GM21526 (cell line): Measurements from ENCODE around the gene MORN1.

ENCODE experiments used
- ATAC-seq: cut with Tn5 transposase; IDR thresholded peaks from one replicate; pipeline ENCODE4 v1.9.1; 2021; ENCODE audit warnings: moderate library complexity; ENCODE audit not compliant: unreplicated experiment, low FRiP score

MORN1 gene

DNA sequence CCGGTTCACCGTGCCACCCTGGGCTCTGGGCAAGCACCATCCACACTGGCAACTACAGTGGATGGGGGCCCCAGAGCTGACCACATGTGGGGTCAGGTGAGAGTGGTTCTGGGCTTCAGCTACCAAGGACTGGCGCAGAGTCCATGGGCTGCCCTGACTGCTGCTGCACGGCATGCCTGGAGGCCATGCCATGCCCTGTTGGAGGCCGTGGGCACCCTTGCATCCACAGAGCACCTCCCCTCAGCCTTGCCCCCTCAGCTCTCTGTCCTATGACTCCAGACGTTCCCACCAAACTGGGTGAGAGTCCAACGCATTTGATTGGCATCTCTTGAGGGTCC, 15.5 kb downstream of the MORN1 start:
- ATAC-seq, result no peak

DNA sequence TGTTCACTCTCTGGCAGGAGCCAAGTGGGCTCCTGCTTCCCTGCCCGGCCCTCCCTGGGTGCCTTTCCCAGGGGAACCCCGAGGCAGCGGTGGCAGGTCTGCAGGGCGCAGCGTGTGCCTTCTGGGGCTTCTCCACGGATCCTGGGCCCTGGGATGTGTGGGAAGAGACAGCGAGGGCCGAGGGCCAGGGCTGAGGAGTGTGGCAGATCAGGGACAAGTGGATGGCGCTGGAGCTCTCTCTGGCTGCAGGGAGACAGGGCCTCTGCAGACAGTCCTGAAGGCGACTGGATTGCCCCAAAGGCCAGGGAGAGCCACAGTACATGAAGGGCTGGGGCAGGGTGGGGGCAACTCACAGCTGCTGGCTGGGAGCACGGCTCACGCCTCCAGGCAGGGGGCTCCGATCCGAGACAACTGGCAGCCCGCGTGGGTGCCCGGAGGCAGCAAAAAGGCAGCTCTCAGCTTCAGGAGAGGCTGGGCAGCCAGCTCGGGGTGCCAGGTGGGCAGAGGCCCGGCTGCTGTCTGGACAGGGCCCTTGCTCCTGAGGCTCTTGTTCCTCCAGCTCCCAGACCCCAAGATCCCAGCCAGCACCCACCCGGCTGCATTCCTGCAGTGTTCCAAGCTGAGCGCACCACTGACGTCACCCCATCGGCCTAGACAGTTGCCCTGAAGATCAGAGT, 16.0 kb downstream of the MORN1 start:
- ATAC-seq, result no peak

DNA sequence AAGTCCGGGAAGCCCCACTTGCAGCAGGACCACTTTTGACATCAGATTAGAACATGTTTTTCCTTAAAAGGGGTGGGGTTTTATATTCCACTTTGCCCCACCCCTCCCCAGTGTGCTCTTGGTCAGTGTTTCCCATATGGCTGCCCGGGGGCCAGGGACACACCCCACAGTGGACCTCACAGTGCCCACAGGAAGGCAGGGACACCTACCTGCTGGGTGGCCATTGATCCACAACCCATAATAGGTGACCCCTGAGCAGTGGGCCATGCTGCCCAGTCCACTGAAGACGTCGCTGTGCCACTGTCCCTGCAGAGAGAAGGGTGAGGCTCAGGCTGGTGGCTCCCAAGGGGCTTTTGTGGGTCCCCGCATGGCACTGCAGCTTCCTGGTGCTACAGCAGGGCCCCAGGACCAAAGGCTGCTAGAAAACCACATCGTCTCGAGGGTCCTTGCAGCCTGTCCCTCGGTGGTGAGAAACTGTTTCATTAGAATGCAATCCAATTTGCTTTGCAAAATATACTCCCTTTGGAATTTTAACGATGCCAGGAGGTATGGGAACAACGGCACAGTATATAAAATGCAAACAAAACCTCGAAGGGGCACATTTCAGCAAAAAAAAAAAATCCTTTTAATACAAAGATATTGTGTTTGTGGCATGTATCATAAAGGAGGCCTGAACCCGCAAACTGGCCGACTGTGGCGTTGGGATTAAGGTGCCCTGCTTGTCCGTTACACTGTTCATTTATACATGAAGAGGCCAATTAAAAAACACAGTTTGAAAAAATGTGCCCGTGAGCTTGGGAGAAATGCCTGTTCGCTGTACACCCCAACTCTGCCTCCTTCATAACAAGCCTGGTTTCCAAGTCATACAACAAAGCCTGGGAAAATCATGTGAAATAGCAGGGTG, 16.9 kb downstream of the MORN1 start:
- ATAC-seq, result no peak

DNA sequence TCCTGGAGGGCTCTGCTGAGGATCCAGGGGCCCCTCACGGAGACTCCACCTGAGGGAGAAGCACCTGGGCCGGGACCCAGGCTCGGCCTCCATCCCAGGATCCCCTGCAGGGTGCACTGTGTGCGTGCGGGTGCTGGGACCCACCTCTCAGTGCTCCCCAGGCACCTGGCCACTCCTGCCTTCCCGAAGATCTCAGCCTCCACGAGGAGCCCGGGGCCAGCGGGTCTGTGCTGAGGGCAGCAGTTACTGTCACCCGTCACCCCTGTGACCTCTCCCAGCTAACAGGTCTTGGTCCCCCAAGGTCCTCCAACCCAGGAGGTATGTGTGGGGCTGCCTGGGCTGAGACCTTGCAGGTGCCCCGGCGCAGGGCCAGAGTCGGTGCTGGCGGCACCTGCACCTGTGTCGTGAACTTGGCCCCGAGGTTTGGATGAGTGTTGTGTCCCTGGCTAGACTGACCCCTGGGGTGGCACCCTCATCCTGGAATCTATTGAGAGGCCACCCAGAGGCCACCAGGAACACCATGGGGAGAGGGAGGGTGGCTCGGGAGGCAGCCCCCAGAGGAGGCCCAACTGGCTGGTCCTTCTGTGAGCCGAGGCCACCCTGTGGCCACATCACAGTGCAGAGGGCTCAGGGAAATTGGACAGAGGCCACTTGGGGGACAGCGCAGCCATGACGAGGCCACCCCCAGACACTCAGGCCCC, 17.7 kb downstream of the MORN1 start:
- ATAC-seq, result no peak

DNA sequence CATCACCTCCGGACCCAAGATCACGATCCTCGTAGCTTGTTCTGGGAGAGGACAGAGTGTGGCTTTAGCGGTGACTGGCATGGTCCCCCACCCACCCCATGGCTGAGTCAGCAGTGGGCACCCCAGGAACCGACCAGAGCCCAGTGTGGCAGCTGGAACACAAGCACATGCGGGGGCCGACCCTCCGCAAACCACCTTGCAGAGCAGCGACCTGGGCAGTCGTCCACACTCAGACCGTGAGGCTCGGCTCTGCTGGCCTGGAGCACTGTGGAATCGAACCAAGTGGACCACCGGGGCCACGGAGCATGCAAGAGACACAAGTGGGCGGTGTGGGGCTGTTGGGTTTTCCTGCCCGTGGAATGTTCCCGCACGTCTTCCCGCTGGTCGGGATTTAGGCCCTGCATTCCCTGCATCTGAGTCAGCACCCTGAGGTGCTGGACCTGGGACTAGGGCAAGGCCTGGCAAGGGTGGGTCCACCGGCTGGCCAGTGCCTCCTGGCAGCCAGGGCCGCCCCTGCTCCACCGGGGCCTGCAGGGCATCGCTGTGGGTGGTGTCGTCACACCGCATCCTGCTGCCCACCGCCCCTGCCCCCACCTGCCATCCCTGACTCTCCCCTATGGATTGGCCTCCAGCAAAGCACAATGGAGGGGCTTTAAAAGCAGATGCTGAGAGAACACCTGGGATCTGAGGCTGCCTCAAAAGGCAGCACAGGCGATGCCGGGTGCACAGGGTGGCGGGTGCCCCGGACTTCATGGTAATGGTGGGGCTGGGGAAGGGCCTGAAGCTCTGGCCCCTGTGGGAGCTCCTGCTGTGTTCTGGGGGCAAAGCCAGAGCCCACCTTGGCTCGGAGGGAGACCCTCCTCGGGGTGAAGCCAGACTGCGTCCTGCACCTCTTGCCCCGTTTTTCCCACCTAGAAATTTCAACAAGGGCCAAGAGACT, 18.5 kb downstream of the MORN1 start:
- ATAC-seq, result no peak

DNA sequence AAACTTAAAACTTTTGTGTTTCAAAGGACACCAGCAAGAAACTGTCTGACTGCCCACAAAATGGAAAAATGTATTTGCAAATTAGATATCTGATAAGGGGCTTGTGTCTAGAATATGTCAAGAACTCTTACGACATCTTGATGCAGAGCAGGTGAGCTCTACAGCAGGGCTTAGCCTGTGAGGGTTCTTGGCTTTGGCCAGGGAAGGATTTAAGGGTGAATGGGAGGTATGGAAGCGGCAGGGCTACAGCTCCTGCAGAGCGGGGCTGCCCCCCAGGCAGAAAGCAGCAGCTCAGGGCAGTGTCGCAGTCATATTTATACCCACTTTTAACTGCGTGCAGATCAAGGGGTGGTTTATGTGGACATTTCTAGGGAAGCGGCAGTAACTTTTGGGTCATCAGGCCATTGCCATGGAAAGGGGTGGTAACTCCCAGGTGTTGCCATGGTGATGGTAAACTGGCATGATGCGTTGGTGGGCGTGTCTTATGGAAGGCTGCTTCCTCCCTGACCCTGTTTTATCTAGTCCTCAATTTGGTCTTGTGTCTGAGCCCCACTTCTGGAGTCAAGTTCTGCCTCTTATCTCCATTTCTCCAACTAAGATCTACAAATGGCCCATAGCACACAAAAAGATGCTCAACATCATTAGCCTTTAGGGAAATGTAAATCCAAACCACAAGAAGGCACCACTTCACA, 23.2 kb downstream of the MORN1 start:
- no peak for ATAC-seq

DNA sequence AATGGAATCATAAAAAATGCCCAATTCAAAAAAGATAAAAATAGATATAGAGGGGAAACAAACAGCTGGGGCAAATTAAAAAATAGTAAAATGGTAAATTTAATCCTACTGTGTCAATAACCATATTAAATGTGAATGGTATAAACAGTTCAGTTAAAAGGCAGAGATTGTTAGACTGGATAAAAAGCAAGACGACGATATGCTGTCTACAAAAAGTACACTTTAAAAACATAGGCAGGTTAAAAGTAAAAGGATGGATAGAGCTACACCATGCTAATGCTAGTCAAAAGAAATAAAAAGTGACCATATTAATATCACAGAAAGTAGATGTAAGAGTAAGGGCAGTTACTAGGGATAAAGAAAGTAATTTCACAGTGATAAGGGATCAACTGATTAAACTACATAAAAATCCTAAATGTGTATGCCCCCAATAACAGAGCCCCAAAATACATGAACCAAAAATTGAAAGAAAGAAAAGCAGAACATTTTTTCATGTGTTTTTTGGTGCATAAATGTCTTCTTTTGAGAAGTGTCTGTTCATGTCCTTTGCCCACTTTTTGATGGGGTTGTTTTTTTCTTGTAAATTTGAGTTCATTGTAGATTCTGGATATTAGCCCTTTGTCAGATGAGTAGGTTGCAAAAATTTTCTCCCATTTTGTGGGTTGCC, 27.4 kb downstream of the MORN1 start:
- no peak for ATAC-seq

DNA sequence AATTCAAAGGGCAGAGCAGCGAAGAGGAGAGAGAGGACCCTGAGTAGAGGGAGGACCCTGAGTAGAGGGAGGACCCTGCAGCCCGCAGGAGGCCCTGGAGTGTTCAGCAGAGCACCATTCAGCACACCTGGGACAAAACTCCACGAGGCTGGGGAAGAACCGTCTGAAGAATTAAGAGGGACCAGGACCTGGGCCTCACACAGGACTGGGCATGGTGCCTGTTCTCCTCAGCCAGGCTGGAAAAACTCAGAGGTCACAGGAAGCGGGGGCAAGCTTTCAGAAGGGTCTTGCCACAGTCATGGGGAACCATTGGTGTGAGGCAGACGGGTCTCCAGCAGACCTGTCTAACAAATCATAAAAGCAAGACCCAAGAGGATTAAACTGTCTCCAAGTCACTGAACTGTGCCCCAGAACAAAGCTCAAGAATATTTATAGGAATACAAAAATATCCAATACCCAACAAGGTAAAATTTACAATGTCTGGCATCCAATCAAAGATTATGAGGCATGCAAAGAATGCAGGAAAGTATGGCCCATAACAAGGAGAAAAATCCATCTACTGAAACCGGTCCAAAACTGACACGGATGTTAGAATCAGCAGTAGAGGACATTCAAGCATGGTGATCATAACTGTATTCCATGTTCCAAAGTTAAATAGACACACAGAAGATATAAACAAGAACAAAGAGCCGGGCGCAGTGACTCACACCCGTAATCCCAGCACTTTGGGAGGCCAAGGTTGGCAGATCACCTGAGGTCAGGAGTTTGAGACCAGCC, 30.6 kb downstream of the MORN1 start:
- ATAC-seq, result no peak

DNA sequence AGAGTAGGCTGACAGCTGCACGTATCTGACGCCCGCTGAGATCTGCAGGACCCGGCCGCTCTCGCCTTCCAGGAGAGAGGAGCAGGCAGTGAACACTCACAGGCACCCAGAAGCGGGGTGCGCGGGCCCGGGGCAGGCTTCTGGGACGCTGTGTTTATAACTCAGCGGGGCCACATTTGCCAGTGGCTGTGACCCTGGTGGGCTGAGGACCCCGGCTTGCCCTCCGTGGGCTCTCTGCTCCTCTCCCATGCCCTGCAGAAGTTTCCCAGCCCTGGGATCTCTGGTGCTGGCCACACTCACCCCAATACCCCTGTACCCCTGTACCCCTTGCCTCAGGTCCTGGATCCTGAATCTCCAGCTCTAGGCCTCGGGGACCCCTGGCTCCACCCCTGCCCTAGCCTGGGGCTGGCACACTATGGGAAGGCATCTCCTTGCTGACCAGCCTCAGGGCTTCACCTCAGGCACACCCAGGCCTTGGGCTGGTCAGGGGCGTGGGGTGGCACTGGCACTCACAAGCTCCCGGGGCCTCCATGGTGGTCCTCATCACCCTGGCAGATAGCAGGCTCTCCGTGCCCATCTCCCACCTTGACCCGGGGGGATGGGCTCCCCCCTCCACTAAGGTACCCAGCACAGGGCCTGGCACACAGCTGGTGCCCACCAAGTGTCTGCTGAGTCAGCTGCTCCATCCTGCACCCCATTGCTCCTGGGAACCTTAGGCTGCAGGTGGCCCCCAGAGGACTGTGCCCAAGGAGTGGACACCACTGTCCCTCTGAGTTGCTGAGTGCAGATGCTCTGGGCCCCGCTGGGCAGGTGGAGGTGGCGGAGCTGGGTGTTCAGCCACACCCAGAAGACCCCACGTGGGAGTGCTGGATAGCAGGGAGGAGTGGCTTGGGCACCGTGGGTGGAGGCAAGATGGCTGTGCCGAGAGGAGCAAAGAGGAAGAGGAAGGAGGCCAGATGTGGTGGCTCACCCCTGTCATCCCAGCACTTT, 32.4 kb downstream of the MORN1 start:
- ATAC-seq, result no peak

DNA sequence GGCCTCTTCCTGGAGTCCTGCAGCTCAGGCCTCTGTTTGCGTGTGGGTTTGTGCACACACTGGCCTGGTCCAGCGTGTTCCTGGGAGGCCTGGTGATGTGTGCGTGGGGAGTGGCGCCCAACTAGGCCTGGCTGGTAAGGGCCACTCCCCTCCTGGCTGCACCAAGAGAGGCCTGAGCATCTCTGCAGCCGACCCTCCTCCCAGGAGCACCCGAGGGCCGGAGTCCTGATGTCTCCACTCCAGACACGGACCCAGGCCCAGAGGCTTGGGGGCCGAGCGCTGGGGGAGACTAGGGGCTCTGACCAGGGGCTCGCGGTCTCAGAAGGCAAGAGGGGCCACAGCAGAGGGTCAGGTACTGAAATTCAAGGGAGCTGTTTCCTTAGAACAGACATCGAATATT, 33.3 kb downstream of the MORN1 start:
- no peak for ATAC-seq

DNA sequence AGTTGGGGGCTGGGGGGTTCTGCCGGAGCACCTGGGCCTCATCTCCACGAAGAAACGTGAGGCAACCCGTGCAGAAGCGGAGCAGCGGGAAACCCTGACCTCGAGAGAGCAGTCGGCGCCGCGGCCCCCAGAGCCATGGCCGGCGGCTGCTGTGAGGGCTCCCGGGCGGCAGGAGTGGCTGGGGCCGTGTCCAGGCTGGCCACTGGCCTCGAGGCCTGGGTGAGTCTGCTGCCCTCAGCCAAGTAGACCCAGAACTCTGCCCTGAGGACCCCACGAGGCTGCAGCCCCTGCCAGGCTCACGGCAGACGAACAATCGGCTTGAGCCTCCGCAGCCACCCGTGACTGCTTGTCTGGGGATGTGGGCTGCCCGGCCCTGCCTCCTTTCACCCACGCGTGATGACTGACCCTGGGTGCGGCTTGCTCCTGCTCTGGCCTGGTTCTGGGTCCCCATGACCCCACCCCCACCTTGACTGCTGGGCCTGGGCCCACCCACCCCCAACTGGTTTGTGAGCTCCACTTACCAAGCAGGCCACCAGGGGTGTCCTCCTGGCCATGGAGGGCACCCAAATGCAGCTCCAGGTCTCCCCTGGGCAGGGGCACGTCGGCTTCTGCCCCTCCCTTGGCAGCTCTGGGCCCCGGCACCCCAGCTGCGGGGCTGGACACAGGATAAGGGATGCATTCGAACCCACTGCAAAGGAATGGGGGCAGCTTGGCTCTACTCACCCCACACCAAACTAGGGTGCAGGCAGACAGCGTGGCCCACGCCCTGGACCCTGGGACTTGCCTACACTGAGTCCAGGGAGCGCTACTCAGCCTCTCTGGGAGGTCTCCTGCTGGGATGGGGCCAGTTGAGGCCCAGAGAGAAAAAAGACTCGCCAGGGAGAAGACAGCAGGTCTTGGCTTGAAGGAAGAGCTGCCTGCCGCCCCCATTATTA, 34.2 kb downstream of the MORN1 start:
- no peak for ATAC-seq

DNA sequence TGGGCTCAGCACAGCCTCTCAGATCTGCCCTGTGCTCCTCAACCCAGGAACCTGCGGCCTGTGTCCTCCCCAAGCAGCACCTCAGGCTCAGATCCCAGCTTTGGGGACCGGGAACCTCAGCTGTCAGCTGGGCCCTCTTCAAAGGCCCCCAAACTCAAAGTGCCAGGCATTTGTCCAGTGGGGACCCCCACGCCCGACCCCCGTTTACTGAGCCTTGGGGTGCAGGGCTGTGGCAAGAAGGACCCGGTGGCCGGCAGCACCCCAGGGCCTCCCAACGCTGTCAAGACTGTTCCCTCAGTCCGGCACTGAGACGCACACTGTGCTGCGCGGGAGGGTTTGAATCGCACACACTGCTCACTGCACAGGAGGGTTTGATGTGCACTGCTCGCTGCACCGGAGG, 35.0 kb downstream of the MORN1 start:
- ATAC-seq, result no peak

DNA sequence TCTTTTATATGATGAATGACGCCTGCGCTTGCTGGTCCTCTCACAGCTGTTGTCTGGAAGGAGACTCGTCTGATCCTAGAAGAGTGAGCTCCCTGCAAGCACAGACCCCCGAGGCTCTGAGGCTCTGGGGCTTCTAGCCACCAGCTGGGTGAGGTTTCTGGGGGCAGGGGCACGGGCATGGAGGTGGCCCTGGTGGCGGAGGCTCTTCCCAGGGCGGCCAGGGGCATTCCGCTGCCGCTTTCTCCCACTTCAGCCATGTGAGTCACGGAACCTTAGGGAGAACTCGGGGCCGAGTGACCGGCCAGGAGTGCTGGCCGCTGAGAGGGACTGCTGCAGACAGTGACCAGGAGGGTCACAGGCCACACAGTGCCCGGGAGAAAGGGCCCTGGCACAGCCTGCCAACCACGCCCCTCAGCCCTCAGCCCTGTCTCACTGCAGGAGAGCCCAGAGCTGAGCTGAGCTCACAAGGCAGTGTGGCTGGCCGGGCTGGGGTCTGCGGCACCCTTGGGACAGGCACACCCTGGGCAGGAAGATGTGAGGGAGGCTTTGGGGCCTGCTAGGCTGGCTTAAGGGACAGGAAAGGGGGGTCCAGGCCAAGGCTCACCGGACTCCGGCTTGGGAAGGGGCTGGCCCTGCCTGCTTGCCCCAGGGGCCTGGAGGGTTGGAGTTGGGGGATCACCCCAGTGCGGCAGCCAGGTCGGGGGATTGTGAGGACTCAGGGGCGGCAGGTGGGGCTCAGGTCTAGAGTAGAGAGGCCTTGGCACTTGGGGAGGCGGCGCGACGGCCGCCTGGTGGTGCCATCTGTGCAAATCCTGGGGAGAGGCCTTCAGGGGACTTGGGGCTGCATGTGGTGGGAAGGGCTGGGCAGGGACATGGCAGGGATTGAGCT, 35.7 kb downstream of the MORN1 start:
- ATAC-seq, result no peak

DNA sequence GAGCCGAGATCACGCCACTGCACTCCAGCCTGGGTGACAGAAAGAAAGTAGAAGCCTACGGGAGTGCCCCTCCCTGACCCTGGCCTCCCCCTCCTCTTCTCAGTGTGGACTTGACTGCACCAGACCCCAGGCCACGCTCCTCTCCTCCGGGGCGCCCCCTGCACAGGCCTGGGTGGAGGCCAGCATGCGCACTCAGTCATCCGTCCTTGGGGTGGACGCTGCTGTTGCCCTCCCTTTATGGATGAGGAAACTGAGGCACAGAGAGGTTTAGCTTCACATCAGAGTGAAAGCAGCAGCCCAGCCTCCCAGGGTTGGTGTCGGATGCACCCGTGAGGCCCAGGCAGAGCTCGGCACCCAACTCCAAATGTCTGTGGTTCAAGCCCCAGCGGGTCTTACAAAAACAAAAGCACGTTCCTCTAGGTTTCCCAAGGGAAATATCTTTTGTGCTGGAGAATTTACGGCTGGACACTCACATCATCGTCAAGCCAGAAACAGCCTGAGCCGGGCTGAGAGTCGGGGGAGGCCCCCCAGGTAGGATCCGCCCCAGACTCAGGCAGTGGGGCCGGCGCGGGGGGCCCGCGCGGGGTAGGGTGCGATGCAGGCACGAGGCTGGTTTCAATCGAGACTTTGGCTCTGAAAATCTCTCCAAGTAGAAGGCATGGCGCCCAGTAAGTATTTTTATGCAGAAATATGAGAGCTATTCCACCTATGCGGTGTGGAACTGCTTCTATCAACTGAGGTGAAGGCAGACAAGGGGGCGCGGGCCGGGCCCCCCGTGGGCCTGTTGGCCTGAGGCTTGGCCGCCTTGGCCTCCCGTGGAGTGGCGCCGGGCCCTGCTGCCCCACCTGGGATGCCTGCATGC, 36.6 kb downstream of the MORN1 start:
- no peak for ATAC-seq
